ENCODE results near the gene SCN3B.

Gene SCN3B

GRCh38 chr11:123581651-123582399 lies 72.6 kb downstream of the SCN3B start:
- Histone ChIP-seq H3K27me3 (ENCODE audit: insufficient read depth, low read length) (no peaks in the 10 kb centered on the region), H4K20me1 (ENCODE audit: insufficient read depth, low read length) (no peaks in the 10 kb centered on the region), H2AFZ (ENCODE audit: low read length) (no peak overlapping the region), H3K4me2 (ENCODE audit: low read length) (no peak overlapping the region), H3K27ac (ENCODE audit: low read depth, low read length, poor library complexity, severe bottlenecking) (no peak overlapping the region), H3K9ac (ENCODE audit: low read length) (no peak overlapping the region), H3K4me1 (ENCODE audit: insufficient read depth, low read length, severe bottlenecking) (no peaks in the 10 kb centered on the region), H3K36me3 (ENCODE audit: insufficient read depth, low read length) (no peaks in the 10 kb centered on the region), H3K9me2 (ENCODE audit: low read depth, low read length) (no peaks in the 10 kb centered on the region), H3K79me2 (ENCODE audit: insufficient read depth, low read length) (no peaks in the 10 kb centered on the region), H3K9me3 (ENCODE audit: low read length) (no peaks in the 10 kb centered on the region), H3F3A (ENCODE audit: insufficient read depth, low read length) (no peaks in the 10 kb centered on the region), H3K4me3 (ENCODE audit: low read depth, low read length, poor library complexity, severe bottlenecking) (no peak overlapping the region)
- no peak for TF ChIP-seq CTCF (IDR thresholded peaks at IDR 0.05; ENCODE audit: low read length)
- no peak for TF ChIP-seq EZH2 (IDR thresholded peaks at IDR 0.05; ENCODE audit: borderline replicate concordance, low read length)

- H3K36me3 ChIP-seq (ENCODE audit: insufficient read depth, low read length) = no peaks in the 10 kb centered on the region
- H3K4me3 ChIP-seq (ENCODE audit: low read depth, low read length, poor library complexity, severe bottlenecking) = no peak overlapping the region
- H3K27ac ChIP-seq (ENCODE audit: low read depth, low read length, poor library complexity, severe bottlenecking) = no peak overlapping the region
- no peaks in the 10 kb centered on the region for H3F3A ChIP-seq (ENCODE audit: insufficient read depth, low read length)
- H3K9ac ChIP-seq (ENCODE audit: low read length) = no peak overlapping the region
- no peaks in the 10 kb centered on the region for H3K9me3 ChIP-seq (ENCODE audit: low read length)
- no peak overlapping the region for H2AFZ ChIP-seq (ENCODE audit: low read length)
- no peaks in the 10 kb centered on the region for H4K20me1 ChIP-seq (ENCODE audit: insufficient read depth, low read length)
- peak; percentile 73 for TF ChIP-seq CTCF (IDR thresholded peaks at IDR 0.05; ENCODE audit: low read length)
- no peak for TF ChIP-seq EZH2 (IDR thresholded peaks at IDR 0.05; ENCODE audit: borderline replicate concordance, low read length)
- H3K79me2 ChIP-seq (ENCODE audit: insufficient read depth, low read length) = no peaks in the 10 kb centered on the region
- H3K9me2 ChIP-seq (ENCODE audit: low read depth, low read length) = no peaks in the 10 kb centered on the region
- no peaks in the 10 kb centered on the region for H3K4me1 ChIP-seq (ENCODE audit: insufficient read depth, low read length, severe bottlenecking)
- no peaks in the 10 kb centered on the region for H3K27me3 ChIP-seq (ENCODE audit: insufficient read depth, low read length)
- no peak overlapping the region for H3K4me2 ChIP-seq (ENCODE audit: low read length)
These were observed 73.7 kb downstream of the SCN3B start for GRCh38 chr11:123580557-123581275.

- no peaks in the 10 kb centered on the region for H3K27me3 ChIP-seq (ENCODE audit: insufficient read depth, low read length)
- no peak overlapping the region for H2AFZ ChIP-seq (ENCODE audit: low read length)
- no peaks in the 10 kb centered on the region for H3K79me2 ChIP-seq (ENCODE audit: insufficient read depth, low read length)
- H3K4me1 ChIP-seq (ENCODE audit: insufficient read depth, low read length, severe bottlenecking) = no peaks in the 10 kb centered on the region
- H3K9me2 ChIP-seq (ENCODE audit: low read depth, low read length) = no peaks in the 10 kb centered on the region
- TF ChIP-seq CTCF (IDR thresholded peaks at IDR 0.05; ENCODE audit: low read length) (no peak), EZH2 (IDR thresholded peaks at IDR 0.05; ENCODE audit: borderline replicate concordance, low read length) (no peak)
- H3K4me3 ChIP-seq (ENCODE audit: low read depth, low read length, poor library complexity, severe bottlenecking) = no peak overlapping the region
- no peaks in the 10 kb centered on the region for H3K36me3 ChIP-seq (ENCODE audit: insufficient read depth, low read length)
- H3K9me3 ChIP-seq (ENCODE audit: low read length) = no peaks in the 10 kb centered on the region
- H3K4me2 ChIP-seq (ENCODE audit: low read length) = no peak overlapping the region
- no peaks in the 10 kb centered on the region for H3F3A ChIP-seq (ENCODE audit: insufficient read depth, low read length)
- no peak overlapping the region for H3K27ac ChIP-seq (ENCODE audit: low read depth, low read length, poor library complexity, severe bottlenecking)
- H3K9ac ChIP-seq (ENCODE audit: low read length) = no peak overlapping the region
- H4K20me1 ChIP-seq (ENCODE audit: insufficient read depth, low read length) = no peaks in the 10 kb centered on the region
These were observed 74.3 kb downstream of the SCN3B start for GRCh38 chr11:123580137-123580536.

All from OCI-LY1 (cell line).